Measurements from ENCODE around the gene RARRES2. TPM values are rescaled to one million over a fixed set of nuclear protein-coding genes. Genes with fewer than 3 reads are reported as not detected.
A peak's percentile ranks its signal among the peaks of the same experiment; 100 is the strongest.

Gene RARRES2
- total and polyA plus RNA-seq, 2 of the 13 experiments (the other 11 are each of a cell fraction or from before 2014, with no cell fraction given), result 134 to 172 TPM

GRCh38 chr7:150378115-150378852 is 36.9 kb upstream of the RARRES2 start (continued):
- TF ChIP-seq ZMYM4 (CRISPR knock-in tag; IDR thresholded peaks at IDR 0.05), result peak; percentile 13; the same call in 1 of the 2 replicates
- TF ChIP-seq POLR2AphosphoS5 (IDR thresholded peaks at IDR 0.05; ENCODE audit: low read depth, low read length), result peak; percentile 53; the same call in 1 of the 2 replicates
- TF ChIP-seq ZBTB7A (CRISPR knock-in tag; IDR thresholded peaks at IDR 0.05), result no peak
- TF ChIP-seq KLF16 (CRISPR knock-in tag; IDR thresholded peaks at IDR 0.05), result no peak
- TF ChIP-seq RFX5 (IDR thresholded peaks at IDR 0.05; ENCODE audit: low read depth, low read length), result peak; percentile 71
- TF ChIP-seq AGO1 (IDR thresholded peaks at IDR 0.05; ENCODE audit: low read depth, low read length, poor library complexity, severe bottlenecking), result no peak
- TF ChIP-seq ZNF615 (CRISPR knock-in tag; IDR thresholded peaks at IDR 0.05; ENCODE audit: borderline replicate concordance), result no peak
- TF ChIP-seq JUND (CRISPR knock-in tag; IDR thresholded peaks at IDR 0.05), result no peak
- no peak for TF ChIP-seq KLF15 (CRISPR knock-in tag; IDR thresholded peaks at IDR 0.05; ENCODE audit: borderline replicate concordance)
- TF ChIP-seq ZHX2 (IDR thresholded peaks at IDR 0.05; ENCODE audit: low read depth), result no peak
- TF ChIP-seq ZHX2 (CRISPR knock-in tag; IDR thresholded peaks at IDR 0.05; ENCODE audit: borderline replicate concordance), result no peak
- TF ChIP-seq MAX (IDR thresholded peaks at IDR 0.05), result 0 out of 2 replicates have a peak, but pooled peaks have one; percentile 22
- TF ChIP-seq TBP (CRISPR knock-in tag; IDR thresholded peaks at IDR 0.05), result no peak
- no peak for TF ChIP-seq PATZ1 (CRISPR knock-in tag; IDR thresholded peaks at IDR 0.05)
- TF ChIP-seq IRF2 (CRISPR knock-in tag; IDR thresholded peaks at IDR 0.05), result peak; percentile 27; the same call in 1 of the 2 replicates
- TF ChIP-seq SP5 (CRISPR knock-in tag; IDR thresholded peaks at IDR 0.05; ENCODE audit: borderline replicate concordance, low read depth), result 0 out of 2 replicates have a peak, but pooled peaks have one; percentile 52
- no peak for TF ChIP-seq SALL2 (CRISPR knock-in tag; IDR thresholded peaks at IDR 0.05)
- TF ChIP-seq ZHX1 (CRISPR knock-in tag; IDR thresholded peaks at IDR 0.05; ENCODE audit: low read depth), result no peak
- TF ChIP-seq ZNF10 (CRISPR knock-in tag; IDR thresholded peaks at IDR 0.05; ENCODE audit: borderline replicate concordance, low read depth), result no peak

All from HepG2 (cell line).